HG03521 (cell line): ENCODE data around the gene RASA1.

ENCODE experiments used
- ATAC-seq: cut with Tn5 transposase; IDR thresholded peaks from one replicate; pipeline ENCODE4 v1.9.1; 2021; ENCODE audit warnings: mild to moderate bottlenecking, moderate library complexity; ENCODE audit not compliant: unreplicated experiment

Gene RASA1

GRCh38 chr5:87438231-87438630 lies 170.5 kb downstream of the RASA1 start:
- no peak for ATAC-seq
